HepG2 (cell line): ENCODE measurements around the gene DAAM1. TPM values are rescaled to one million over a fixed set of nuclear protein-coding genes. Genes with fewer than 3 reads are reported as not detected.

Experiments used
- CHD4 ChIP-seq: fragments of 200-600 bp; sonication (generic); IDR thresholded peaks from 2 replicates; pipeline ENCODE4 v1.7.0; 2017; ENCODE audit warnings: mild to moderate bottlenecking, low read length, borderline replicate concordance
- CREB1 ChIP-seq, 2 experiments: fragments of 450-650 bp in 1 of 2; IDR thresholded peaks; 2 replicates each; pipeline ENCODE4 v1.6.1; 2016 to 2017; ENCODE audit warnings: control low read depth in 1 of 2, mild to moderate bottlenecking in 1 of 2, missing compliant biosample characterization in 1 of 2, missing genetic modification characterization in 1 of 2
- GATAD2A ChIP-seq: IDR thresholded peaks from 2 replicates; pipeline ENCODE4 v1.6.1; 2016
- HDAC6 ChIP-seq: fragments of 200-600 bp; sonication (generic); IDR thresholded peaks from 2 replicates; pipeline ENCODE4 v1.7.0; 2017; ENCODE audit warnings: mild to moderate bottlenecking, antibody characterized with exemption, low read length, low read depth
- HMG20A ChIP-seq: IDR thresholded peaks from 2 replicates; pipeline ENCODE4 v1.6.1; 2016; ENCODE audit warnings: borderline replicate concordance
- HOMEZ ChIP-seq: IDR thresholded peaks from 2 replicates; pipeline ENCODE4 v1.6.1; 2016; ENCODE audit warnings: low read depth
- KLF11 ChIP-seq: IDR thresholded peaks from 2 replicates; pipeline ENCODE4 v1.6.1; 2016; ENCODE audit warnings: missing compliant biosample characterization
- KLF6 ChIP-seq: IDR thresholded peaks from 2 replicates; pipeline ENCODE4 v1.8.0; 2016; ENCODE audit warnings: missing biosample characterization, missing genetic modification reagents
- MIXL1 ChIP-seq: IDR thresholded peaks from 2 replicates; pipeline ENCODE4 v1.6.1; 2016
- POGK ChIP-seq: sonication (generic); formaldehyde crosslinking; conservative IDR thresholded peaks from 2 replicates; pipeline ENCODE4 v1.8.0; 2022; ENCODE audit warnings: mild to moderate bottlenecking, moderate library complexity, missing genetic modification reagents
- THAP11 ChIP-seq: IDR thresholded peaks from 2 replicates; pipeline ENCODE4 v1.6.1; 2016; ENCODE audit warnings: missing biosample characterization, missing genetic modification reagents
- ZEB1 ChIP-seq: IDR thresholded peaks from 2 replicates; pipeline ENCODE4 v1.6.1; 2012; ENCODE audit warnings: mild to moderate bottlenecking, low read depth, inconsistent platforms; ENCODE audit not compliant: insufficient replicate concordance
- ZHX2 ChIP-seq, 2 experiments: sonication (generic) in 1 of 2; formaldehyde crosslinking in 1 of 2; IDR thresholded peaks; 2 replicates each; pipeline versions ENCODE4 v1.6.1 to v1.9.0; 2014 to 2022; ENCODE audit warnings: antibody characterized with exemption in 1 of 2, borderline replicate concordance in 1 of 2, inconsistent platforms in 1 of 2, low read depth in 1 of 2, missing genetic modification reagents in 1 of 2
- ZNF281 ChIP-seq: sonication (generic); formaldehyde crosslinking; IDR thresholded peaks from 2 replicates; pipeline ENCODE4 v1.4.0; 2020; ENCODE audit warnings: missing genetic modification reagents, borderline replicate concordance
- ZNF788 ChIP-seq: sonication (generic); formaldehyde crosslinking; IDR thresholded peaks from 2 replicates; pipeline ENCODE4 v1.5.0; 2020; ENCODE audit warnings: mild to moderate bottlenecking, missing genetic modification reagents, borderline replicate concordance
- ZNF83 ChIP-seq: sonication (generic); formaldehyde crosslinking; IDR thresholded peaks from 2 replicates; pipeline ENCODE4 v1.4.0; 2020; ENCODE audit warnings: missing genetic modification reagents, mild to moderate bottlenecking, borderline replicate concordance
- polyA plus RNA-seq, 8 experiments: library from polyadenylated mRNA; depleted of rRNA in 3 of 8; stranded (reverse) in 7 of 8; unstranded in 1 of 8; fragments of >200 nt; fragmentation: Illumina TruSeq in 4 of 8; extraction: Trizol in 4 of 8; gene quantifications; 2 replicates each; pipeline versions ENCODE4 v1.2.1 to v1.2.3, GENCODE V29; 2011 to 2016; ENCODE audit warnings: low read depth in 4 of 8, missing spikeins in 1 of 8, mixed read lengths in 1 of 8; ENCODE audit not compliant: insufficient read depth in 1 of 8
- total RNA-seq, 5 experiments: library from RNA; depleted of rRNA; stranded (reverse); fragments of >200 nt; fragmentation: Illumina TruSeq; extraction: Trizol; gene quantifications; 2 replicates each; pipeline ENCODE4 v1.2.3, GENCODE V29; 2016; ENCODE audit warnings: low read depth in 1 of 5

Gene DAAM1
- total and polyA plus RNA-seq, 2 of the 13 experiments (the other 11 are each of a cell fraction or from before 2014, with no cell fraction given), result 10.9 to 24.5 TPM

- TF ChIP-seq ZNF281 (CRISPR knock-in tag) (no peak), HOMEZ (CRISPR knock-in tag) (peak; percentile 95), CHD4 (peak; percentile 73; the same call in 1 of the 2 replicates), ZHX2 (IDR thresholded peaks at IDR 0.05; ENCODE audit: low read depth) (no peak), ZHX2 (CRISPR knock-in tag; IDR thresholded peaks at IDR 0.05; ENCODE audit: borderline replicate concordance) (no peak), POGK (no peak), HDAC6 (no peak), MIXL1 (CRISPR knock-in tag) (peak; percentile 76), KLF11 (CRISPR knock-in tag) (no peak), ZEB1 (peak; percentile 43), KLF6 (CRISPR knock-in tag) (no peak), HMG20A (peak; percentile 86), ZNF788 (CRISPR knock-in tag) (no peak), GATAD2A (CRISPR knock-in tag) (peak; percentile 97), THAP11 (CRISPR knock-in tag) (peak; percentile 57; the same call in 1 of the 2 replicates), CREB1 (IDR thresholded peaks at IDR 0.05) (no peak), CREB1 (CRISPR knock-in tag; IDR thresholded peaks at IDR 0.05) (peak; percentile 76), ZNF83 (CRISPR knock-in tag) (no peak)
Measured at GRCh38 chr14:59314953-59315599, 126.6 kb downstream of the DAAM1 start (continued).
